Activated naive CD4-positive, alpha-beta T cell treated with anti-CD3 and anti-CD28 coated beads, Interleukin-2, amount 50 U/mL, for 72 hours (primary cell): ENCODE data around the gene ZNF346. TPM values are rescaled to one million over a fixed set of nuclear protein-coding genes. Genes with fewer than 3 reads are reported as not detected.

Source experiments
- ATAC-seq, 2 donors: fragments of 150-1000 bp; cut with Tn5 transposase; 2 replicates each; pipeline ENCODE4 v1.10.0; 2021; ENCODE audit warnings: mild to moderate bottlenecking in 2 of 2, moderate library complexity in 2 of 2
- DNase-seq, 2 donors: peaks; one replicate each; pipeline ENCODE4 v3.0.0; 2021 to 2022; ENCODE audit warnings: low spot score in 2 of 2
- H3K27ac Mint-ChIP-seq, 2 donors: one replicate each; pipeline ENCODE4 v1.8.0; 2022; ENCODE audit warnings: mild to moderate bottlenecking in 2 of 2, mixed read lengths in 2 of 2
- H3K36me3 Mint-ChIP-seq, 2 donors: one replicate each; pipeline ENCODE4 v1.8.0; 2022; ENCODE audit warnings: mixed read lengths in 2 of 2
- H3K9me3 Mint-ChIP-seq, 2 donors: one replicate each; pipeline ENCODE4 v1.8.0; 2022; ENCODE audit warnings: mixed read lengths in 2 of 2
- total RNA-seq, 2 donors: library from RNA; stranded (reverse); gene quantifications; one replicate each; pipeline ENCODE4 v1.2.3, GENCODE V29; 2022

The ZNF346 gene
- total RNA-seq, 2 donors from 2014 or later, result 20.7 to 24.3 TPM

DNA sequence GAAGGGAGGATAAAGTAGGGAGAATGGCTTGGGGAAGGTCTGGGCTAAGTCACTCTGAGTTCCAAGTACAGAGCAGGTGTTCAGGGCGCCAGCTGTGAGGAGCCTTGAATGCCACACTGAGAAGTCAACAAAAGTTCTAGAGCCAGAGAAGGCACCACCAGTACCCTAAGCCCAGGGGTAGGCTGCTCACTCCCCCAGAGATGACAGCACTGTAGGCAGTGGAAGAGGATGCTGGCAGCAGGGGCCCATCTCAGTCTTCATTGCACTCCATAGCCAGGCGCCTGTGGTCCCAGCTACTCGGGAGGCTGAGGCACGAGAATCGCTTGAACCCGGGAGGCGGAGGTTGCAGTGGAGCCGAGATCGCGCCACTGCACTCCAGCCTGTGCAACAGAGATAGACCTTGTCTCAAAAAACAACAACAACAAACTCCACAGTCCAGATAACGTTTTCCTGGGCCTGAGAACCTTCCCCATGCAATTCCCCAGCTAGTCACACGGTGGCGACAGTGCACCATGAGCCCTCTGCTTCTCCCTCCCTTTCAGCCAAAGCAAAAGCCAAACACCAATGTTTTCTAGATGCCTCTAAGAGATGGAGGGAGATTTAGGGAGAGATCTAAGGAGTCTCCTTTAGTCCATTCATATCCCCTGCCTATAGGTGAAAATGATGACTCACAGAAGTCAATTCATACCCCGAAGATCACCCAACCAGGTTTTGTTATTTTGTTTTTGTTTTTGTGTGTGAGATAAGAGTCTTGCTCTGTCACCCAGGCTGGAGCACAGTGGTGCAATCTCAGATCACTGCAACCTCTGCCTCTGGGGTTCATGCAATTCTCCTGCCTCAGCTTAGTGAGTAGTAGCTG is 91.3 kb downstream of the ZNF346 start:
- Mint-ChIP-seq H3K9me3 (peaks cover 0 to 5% of the 10 kb centered on the region in 2 donors), H3K27ac (no peak overlapping the region), H3K36me3 (peaks cover 0 to 14% of the 10 kb centered on the region in 2 donors)
- peak; percentile 33 to 59 for ATAC-seq
- DNase-seq, result peak; percentile 75 to 86

DNA sequence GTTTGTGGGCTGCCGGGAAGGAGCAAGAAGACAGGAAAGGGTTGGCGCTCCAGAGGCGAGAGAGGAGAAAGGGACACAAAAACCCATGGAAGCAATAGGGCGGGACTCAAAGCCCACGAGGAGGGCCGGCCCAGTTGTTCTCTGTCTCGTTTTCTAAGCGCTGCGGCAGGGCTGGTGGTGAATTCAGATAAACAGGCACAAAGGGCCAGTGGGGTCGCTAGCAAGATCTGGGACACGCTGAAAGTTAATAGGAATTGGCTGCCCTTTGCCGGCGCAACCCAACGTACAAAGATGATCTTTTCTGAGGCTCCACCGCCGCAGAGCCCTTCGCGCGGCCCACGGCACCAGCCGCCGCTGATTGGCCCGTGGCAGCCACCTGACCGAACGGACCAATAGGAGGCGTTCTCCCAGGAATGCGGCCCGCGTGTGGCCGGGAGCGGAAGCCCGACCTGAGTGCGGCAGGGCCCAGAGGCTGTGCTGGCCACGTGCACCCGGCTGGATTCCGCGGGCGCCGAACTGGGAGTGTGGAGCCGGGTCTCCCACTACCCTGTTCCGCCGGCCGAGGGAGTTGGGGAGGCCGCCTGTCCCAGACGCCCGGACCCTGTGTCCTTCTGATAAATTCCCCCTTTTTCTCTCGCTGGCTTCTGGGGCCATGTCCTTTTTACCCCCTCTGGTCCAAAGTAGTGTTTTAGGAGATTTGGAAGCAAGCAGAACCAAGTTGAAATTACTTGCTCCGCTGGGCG is 94.3 kb downstream of the ZNF346 start:
- DNase-seq (peak; percentile 81 to 91), ATAC-seq (peak; percentile 89 to 100)
- Mint-ChIP-seq H3K36me3 (peaks cover 0 to 14% of the 10 kb centered on the region in 2 donors), H3K9me3 (peaks cover 0 to 5% of the 10 kb centered on the region in 2 donors), H3K27ac (peak overlapping the region; percentile 80 to 90)

DNA sequence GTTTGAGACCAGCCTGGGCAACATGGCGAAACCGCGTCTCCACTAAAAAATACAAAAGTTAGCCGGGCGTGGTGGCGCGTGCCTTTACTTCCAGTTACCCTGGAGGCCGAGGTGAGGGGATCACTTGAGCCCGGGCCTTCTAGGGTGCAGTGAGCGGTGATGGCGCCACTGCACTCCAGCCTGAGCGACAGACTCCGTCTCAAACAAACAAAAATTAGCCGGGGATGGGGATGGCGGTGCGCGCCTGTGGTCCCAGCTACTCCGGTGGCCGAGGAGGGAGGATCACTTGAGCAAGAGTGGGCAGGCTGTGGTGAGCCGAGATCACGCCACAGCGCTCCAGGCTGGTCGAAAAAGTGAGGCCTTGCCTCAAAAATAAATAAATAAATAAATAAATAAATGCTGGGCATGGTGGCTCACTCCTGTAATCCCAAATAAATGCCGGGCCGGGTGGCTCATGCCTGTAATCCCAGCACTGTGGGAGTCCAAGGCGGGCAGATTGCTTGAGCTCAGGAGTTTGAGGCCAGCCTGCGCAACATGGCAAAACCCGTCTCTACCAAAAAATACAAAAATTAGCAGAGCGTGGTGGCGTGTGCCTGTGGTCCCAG is 95.0 kb downstream of the ZNF346 start:
- ATAC-seq (no peak), DNase-seq (no peak)
- Mint-ChIP-seq H3K36me3 (peaks cover 0 to 14% of the 10 kb centered on the region in 2 donors), H3K9me3 (peaks cover 0 to 6% of the 10 kb centered on the region in 2 donors), H3K27ac (peak overlapping the region; percentile 65 to 80)

DNA sequence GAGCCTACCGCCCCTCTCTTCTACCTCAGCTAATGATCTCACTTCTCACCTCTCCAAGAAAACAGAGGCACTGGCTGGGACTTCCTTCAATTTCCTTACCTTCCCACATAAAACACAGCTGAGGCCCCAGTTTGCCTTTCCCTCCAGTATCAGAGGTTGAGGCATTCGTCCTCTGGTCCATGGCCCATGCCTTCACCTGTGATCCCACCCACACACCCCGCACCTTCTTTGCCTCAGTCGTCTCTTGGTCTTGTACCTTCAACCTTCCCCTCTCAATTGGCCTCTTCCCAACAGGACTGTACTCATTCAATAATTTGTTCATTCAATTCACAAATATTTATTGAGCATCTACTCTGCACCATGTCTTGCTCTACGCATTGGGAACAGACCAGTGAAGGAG is 100.1 kb downstream of the ZNF346 start:
- Mint-ChIP-seq H3K9me3 (peaks cover 0 to 5% of the 10 kb centered on the region in 2 donors), H3K36me3 (no peaks in the 10 kb centered on the region), H3K27ac (no peak overlapping the region)
- no peak for ATAC-seq
- no peak for DNase-seq

DNA sequence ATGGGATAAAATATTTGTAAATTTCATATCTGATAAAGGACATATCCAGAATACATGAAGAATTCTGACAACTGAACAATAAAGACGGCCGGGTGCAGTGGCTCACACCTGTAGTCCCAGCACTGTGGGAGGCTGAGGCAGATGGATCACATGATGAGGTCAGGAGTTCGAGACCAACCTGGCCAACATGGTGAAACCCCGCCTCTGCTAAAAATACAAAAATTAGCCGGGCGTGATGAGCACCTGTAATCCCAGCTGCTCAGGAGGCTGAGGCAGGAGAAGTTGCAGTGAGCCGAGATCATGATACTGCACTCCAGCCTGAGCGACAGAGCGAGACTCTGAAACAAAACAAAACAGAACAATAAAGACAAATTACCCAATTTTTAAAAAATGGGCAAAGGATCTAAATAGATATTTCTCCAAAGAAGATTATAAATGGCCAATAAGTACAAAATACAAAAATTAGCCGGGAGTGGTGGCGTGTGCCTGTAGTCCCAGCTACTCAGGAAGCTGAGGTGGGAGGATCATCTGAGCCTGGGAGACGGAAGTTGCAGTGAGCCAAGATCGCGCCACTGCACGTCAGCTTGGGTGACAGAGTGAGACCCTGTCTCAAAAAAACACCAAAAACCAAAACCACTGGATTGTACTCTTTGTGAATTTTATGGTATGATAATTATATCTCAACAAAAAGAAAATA is 101.4 kb downstream of the ZNF346 start:
- H3K36me3 Mint-ChIP-seq, result no peaks in the 10 kb centered on the region
- peaks cover 0 to 5% of the 10 kb centered on the region in 2 donors for H3K9me3 Mint-ChIP-seq
- H3K27ac Mint-ChIP-seq, result no peak overlapping the region
- DNase-seq, result no peak
- ATAC-seq, result no peak

DNA sequence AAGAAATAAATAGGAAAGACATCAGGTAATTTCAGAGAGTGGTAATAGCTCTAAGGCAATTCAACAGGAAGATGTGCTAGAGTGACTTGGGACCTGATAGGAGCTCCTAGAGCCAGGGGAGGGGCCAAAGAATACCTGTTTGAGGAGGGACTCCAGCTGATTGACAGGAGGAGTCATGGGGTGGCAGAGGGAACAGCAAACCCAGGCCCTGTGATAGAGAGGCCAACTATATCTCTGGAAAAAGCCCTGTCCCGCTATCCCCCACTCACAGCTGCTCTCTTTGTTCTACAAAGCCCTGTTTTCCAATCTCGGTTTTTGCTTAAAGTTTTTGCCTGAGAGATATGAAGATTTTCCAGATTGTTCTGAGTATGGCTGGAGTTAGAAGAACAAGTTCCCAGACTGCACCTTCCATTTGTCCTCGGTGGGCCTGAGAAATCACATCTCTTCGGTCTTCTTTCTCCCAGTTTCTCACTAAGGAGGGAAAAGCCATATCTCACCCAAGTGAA is 102.0 kb downstream of the ZNF346 start:
- Mint-ChIP-seq H3K27ac (no peak overlapping the region), H3K9me3 (peaks cover 0 to 5% of the 10 kb centered on the region in 2 donors), H3K36me3 (no peaks in the 10 kb centered on the region)
- ATAC-seq (peak; percentile 51 to 55), DNase-seq (no peak)

DNA sequence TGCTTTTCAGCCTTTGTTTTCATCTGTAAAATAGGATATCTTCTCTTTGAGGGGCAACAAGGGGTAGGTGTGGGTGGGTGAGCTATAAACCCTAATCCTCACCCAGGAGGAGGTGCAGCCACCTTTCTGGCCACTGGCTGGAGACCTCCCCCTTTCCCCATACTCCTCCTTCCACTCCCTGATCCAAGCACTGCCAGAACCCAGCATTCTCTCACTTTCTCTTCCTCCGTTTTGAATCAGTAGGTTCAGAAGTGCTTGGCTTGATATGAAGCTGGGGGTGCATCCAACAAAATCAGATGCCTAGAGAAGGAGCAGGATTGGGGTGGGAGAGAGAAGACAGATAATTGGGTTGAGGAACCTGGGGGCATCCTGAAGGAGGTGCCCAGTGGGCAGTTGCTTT is 104.3 kb downstream of the ZNF346 start:
- no peak for DNase-seq
- H3K36me3 Mint-ChIP-seq, result no peaks in the 10 kb centered on the region
- peaks cover 0 to 5% of the 10 kb centered on the region in 2 donors for H3K9me3 Mint-ChIP-seq
- H3K27ac Mint-ChIP-seq, result no peak overlapping the region
- no peak for ATAC-seq

DNA sequence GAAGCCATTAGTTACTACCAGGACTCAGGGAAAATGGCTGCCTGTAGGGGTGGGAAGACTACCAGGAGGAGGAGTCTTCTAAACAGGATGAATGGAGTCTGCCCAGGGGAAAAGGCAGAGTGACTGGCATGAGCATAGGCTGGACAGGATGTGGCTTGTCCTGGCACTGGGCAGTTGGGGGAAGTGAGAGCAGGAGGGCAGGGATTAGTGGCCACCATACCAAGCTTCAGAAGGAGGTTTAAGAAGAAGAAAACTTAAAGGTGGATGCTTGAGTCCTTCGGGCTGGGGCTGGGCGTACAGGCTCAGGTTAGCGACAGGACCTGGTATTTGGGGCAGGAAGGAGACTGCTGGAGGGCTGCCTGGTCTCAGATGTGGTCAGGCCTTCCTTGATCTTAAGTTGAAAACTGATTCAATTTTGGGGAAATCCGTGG is 106.1 kb downstream of the ZNF346 start:
- DNase-seq (no peak), ATAC-seq (no peak)
- Mint-ChIP-seq H3K36me3 (no peaks in the 10 kb centered on the region), H3K9me3 (no peaks in the 10 kb centered on the region), H3K27ac (peak overlapping the region; percentile 31 to 44)

DNA sequence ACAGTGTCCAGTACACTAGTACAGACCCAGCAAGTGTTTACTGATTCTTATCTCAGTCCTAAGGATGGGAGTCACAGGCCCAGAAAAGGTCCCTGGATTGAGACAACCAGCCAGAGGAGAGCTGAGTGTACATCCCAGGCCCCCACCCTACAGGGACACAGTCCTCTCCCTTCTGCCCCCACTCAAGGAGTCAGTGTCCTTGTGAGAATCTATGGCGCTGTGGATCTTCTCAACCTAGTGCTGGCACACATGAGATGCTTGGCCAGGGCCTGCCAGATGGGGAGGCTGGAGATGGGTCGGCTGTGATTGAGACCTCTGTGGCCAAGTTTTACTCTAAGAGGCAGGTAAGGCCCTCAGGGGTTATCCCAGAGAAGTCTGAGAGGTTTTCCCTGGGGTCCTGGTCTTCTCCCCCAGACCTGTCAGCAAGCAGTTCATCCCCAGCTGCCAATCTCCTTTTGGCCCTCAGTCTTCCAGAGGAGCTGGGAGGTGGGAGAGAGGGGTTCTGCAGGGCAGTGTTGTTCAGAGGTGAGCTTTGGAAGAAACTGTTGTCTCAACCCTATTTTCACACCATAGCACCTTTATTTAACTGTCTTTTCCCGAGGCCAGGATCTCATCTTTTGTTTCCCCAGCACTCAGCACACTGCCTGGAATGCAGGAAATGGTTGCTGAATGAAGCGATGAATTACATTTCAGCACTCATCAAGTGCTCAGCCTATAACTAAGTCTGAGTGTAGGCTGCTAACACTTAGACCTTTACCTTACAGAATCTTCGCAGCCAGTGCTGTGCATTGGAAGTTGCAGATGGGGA is 107.9 kb downstream of the ZNF346 start:
- no peak for DNase-seq
- no peak for ATAC-seq
- Mint-ChIP-seq H3K9me3 (no peaks in the 10 kb centered on the region), H3K36me3 (peaks cover 9 to 11% of the 10 kb centered on the region in 2 donors), H3K27ac (no peak overlapping the region)

Other genes starting within 250 kb of the ZNF346 start
- under 1 TPM in 1 of 2 donors, not detected in 1; 0.08 TPM for gene UNC5A, start 212.1 kb upstream of the ZNF346 start, total RNA-seq
- gene HK3, start 123.3 kb upstream of the ZNF346 start, total RNA-seq, result under 1 TPM; 0.11 to 0.27 TPM
- gene UIMC1, start 15.9 kb upstream of the ZNF346 start, total RNA-seq, result 10 to 100 TPM; 38.7 to 41.4 TPM
- gene FGFR4, start 64.2 kb downstream of the ZNF346 start, total RNA-seq, result 1 to 10 TPM in 1 of 2 donors, under 1 TPM in 1; 0.75 to 2.3 TPM
- 10 to 100 TPM; 62.6 to 80.5 TPM for gene NSD1, start 111.1 kb downstream of the ZNF346 start, total RNA-seq